Natural killer cell (primary cell): Measurements from ENCODE around the gene SSH2. TPM values are rescaled to one million over a fixed set of nuclear protein-coding genes. Genes with fewer than 3 reads are reported as not detected.
"Not testable (repeated sequence)": the region's sequence is repeated elsewhere in the genome, so short reads cannot be mapped to it uniquely, and the experiment has no call there.

Experiments used
- ATAC-seq, 3 donors: fragments of 150-1000 bp in 2 of 3; fragments of 200-7000 bp in 1 of 3; cut with Tn5 transposase; 1 replicate in 1 of 3; 2 replicates in 2 of 3; pipeline ENCODE4 v1.10.0; 2021; ENCODE audit warnings: mild to moderate bottlenecking in 2 of 3, moderate library complexity in 2 of 3
- DNase-seq, 2 donors: peaks; one replicate each; pipeline versions ENCODE4 v3.0.0 to v3.0.0-alpha.2; 2013 to 2021; ENCODE audit warnings: mixed read lengths in 1 of 2
- H3K27ac ChIP-seq: one replicate; pipeline ENCODE4 v1.5.1; 2013; ENCODE audit warnings: mild to moderate bottlenecking, low read length
- H3K27me3 ChIP-seq: one replicate; pipeline ENCODE4 v1.6.1; 2013; ENCODE audit warnings: low read length; ENCODE audit not compliant: control insufficient read depth, insufficient read depth
- H3K36me3 ChIP-seq: one replicate; pipeline ENCODE4 v1.6.1; 2013; ENCODE audit warnings: low read length; ENCODE audit not compliant: control insufficient read depth, insufficient read depth
- H3K4me1 ChIP-seq: one replicate; pipeline ENCODE4 v1.6.1; 2013; ENCODE audit warnings: low read length; ENCODE audit not compliant: control insufficient read depth, insufficient read depth
- H3K4me3 ChIP-seq: one replicate; pipeline ENCODE4 v1.5.1; 2013; ENCODE audit warnings: low read length
- H3K9me3 ChIP-seq: one replicate; pipeline ENCODE4 v1.6.1; 2013; ENCODE audit warnings: low read length; ENCODE audit not compliant: control insufficient read depth, insufficient read depth
- H3K27ac Mint-ChIP-seq, 2 donors: one replicate each; pipeline ENCODE4 v1.8.0; 2022; ENCODE audit warnings: mild to moderate bottlenecking in 2 of 2, mixed read lengths in 2 of 2, moderate library complexity in 1 of 2
- H3K27me3 Mint-ChIP-seq, 2 donors: one replicate each; pipeline ENCODE4 v1.8.0; 2022; ENCODE audit warnings: low read depth in 2 of 2, mixed read lengths in 2 of 2
- H3K36me3 Mint-ChIP-seq: one replicate; pipeline ENCODE4 v1.8.0; 2022; ENCODE audit warnings: mixed read lengths
- H3K4me1 Mint-ChIP-seq, 2 donors: one replicate each; pipeline ENCODE4 v1.8.0; 2022; ENCODE audit warnings: mixed read lengths in 2 of 2
- H3K4me3 Mint-ChIP-seq: one replicate; pipeline ENCODE4 v1.8.0; 2022; ENCODE audit warnings: mild to moderate bottlenecking, moderate library complexity, mixed read lengths
- H3K9me3 Mint-ChIP-seq, 2 donors: one replicate each; pipeline ENCODE4 v1.8.0; 2022; ENCODE audit warnings: mixed read lengths in 2 of 2
- CTCF ChIP-seq: fragments of 200-600 bp; IDR thresholded peaks from one replicate; pipeline ENCODE4 v1.8.0; 2022; ENCODE audit warnings: antibody characterized with exemption
- WGBS: methylation state at CpG from one replicate; pipeline ENCODE4 v1.1.7; 2013; ENCODE audit warnings: missing lambda C conversion rate; ENCODE audit not compliant: insufficient coverage; 5-methylcytosine and 5-hydroxymethylcytosine counted together
- intact Hi-C: fragments of 100-400 bp; cut with micrococcal nuclease; formaldehyde crosslinking; loops from one replicate; pipeline ENCODE4 v1.14.2; 2022
- total RNA-seq, 4 donors: library from RNA; stranded (reverse); fragments of 120-200 nt in 1 of 4; gene quantifications; one replicate each; pipeline versions ENCODE4 v1.2.3 to v1.2.4, GENCODE V29; 2013 to 2022

The SSH2 gene
- total RNA-seq, 3 donors from 2014 or later (not counting 1 experiment from before 2014, with no cell fraction given): 124 to 166 (median 144) TPM

GRCh38 chr17:29941334-29941733 is 11.3 kb upstream of the SSH2 start, which contains the start of gene EFCAB5:
TSS of gene EFCAB5 (plus strand) at chr17:29941634. CDS start at chr17:29941797, 163 bp downstream.
- WGBS: 83% methylated on average over 1 of the region's 1 CpG
- ATAC-seq: no peak
- Histone ChIP-seq H3K27ac (no peak within 1 kb of the TSS), H3K4me3 (no peak within 1 kb of the TSS), H3K36me3 (no peaks in the 10 kb centered on the region), H3K9me3 (no peaks in the 10 kb centered on the region), H3K27me3 (no peaks in the 10 kb centered on the region), H3K4me1 (no peaks in the 10 kb centered on the region)
- H3K9me3 Mint-ChIP-seq: no peaks in the 10 kb centered on the region
- H3K36me3 Mint-ChIP-seq: no peaks in the 10 kb centered on the region
- intact Hi-C loops: no loop called here
- no peak for DNase-seq
- no peak within 1 kb of the TSS for H3K27ac Mint-ChIP-seq
- TF ChIP-seq CTCF: no peak
- no peak within 1 kb of the TSS for H3K4me3 Mint-ChIP-seq
- peaks cover 0 to 2% of the 10 kb centered on the region in 2 donors for H3K27me3 Mint-ChIP-seq
- H3K4me1 Mint-ChIP-seq: no peaks in the 10 kb centered on the region

GRCh38 chr17:29936724-29937123 is 6.7 kb upstream of the SSH2 start:
- peaks cover 0 to 4% of the 10 kb centered on the region in 2 donors for H3K27me3 Mint-ChIP-seq
- no peak for TF ChIP-seq CTCF
- Histone ChIP-seq H3K9me3 (no peaks in the 10 kb centered on the region), H3K36me3 (no peaks in the 10 kb centered on the region), H3K27ac (no peak overlapping the region), H3K4me3 (no peak overlapping the region), H3K27me3 (no peaks in the 10 kb centered on the region), H3K4me1 (no peaks in the 10 kb centered on the region)
- no peaks in the 10 kb centered on the region for H3K36me3 Mint-ChIP-seq
- ATAC-seq (no peak), DNase-seq (no peak)
- H3K9me3 Mint-ChIP-seq: no peaks in the 10 kb centered on the region
- H3K4me1 Mint-ChIP-seq: no peaks in the 10 kb centered on the region
- no peak overlapping the region for H3K4me3 Mint-ChIP-seq
- WGBS: 80% methylated on average over 1 of the region's 2 CpGs
- intact Hi-C loops: no loop called here
- H3K27ac Mint-ChIP-seq: no peak overlapping the region

- ATAC-seq, H3K9me3 Mint-ChIP-seq, H3K36me3 Mint-ChIP-seq, H3K27ac ChIP-seq, DNase-seq, H3K27ac Mint-ChIP-seq, H3K27me3 ChIP-seq, H3K4me3 Mint-ChIP-seq, H3K9me3 ChIP-seq, H3K4me3 ChIP-seq, H3K36me3 ChIP-seq, H3K4me1 Mint-ChIP-seq, intact Hi-C loops, H3K4me1 ChIP-seq, H3K27me3 Mint-ChIP-seq: not testable (repeated sequence)
- WGBS: no CpG with 5 or more reads among the region's 3 CpGs
Observed at GRCh38 chr17:29935909-29936308, 5.9 kb upstream of the SSH2 start.

- H3K27ac Mint-ChIP-seq: no peak overlapping the region
- WGBS: no CpG with 5 or more reads among the region's 2 CpGs
Observed at GRCh38 chr17:29933379-29933778, 3.4 kb upstream of the SSH2 start.

More at GRCh38 chr17:29933379-29933778, 3.4 kb upstream of the SSH2 start:
- DNase-seq (no peak), ATAC-seq (no peak)
- no peak for TF ChIP-seq CTCF
- H3K27me3 ChIP-seq: no peaks in the 10 kb centered on the region
- Mint-ChIP-seq H3K9me3 (no peaks in the 10 kb centered on the region), H3K36me3 (no peaks in the 10 kb centered on the region), H3K4me3 (no peak overlapping the region), H3K4me1 (peaks cover 10 to 17% of the 10 kb centered on the region in 2 donors), H3K27me3 (peaks cover 0 to 4% of the 10 kb centered on the region in 2 donors)
- no peaks in the 10 kb centered on the region for H3K36me3 ChIP-seq
- intact Hi-C loops: loop anchor here (5.0 kb wide), 1 partner anchor 66 kb away; no protein-coding TSS in a partner anchor
- H3K9me3 ChIP-seq: no peaks in the 10 kb centered on the region
- H3K4me3 ChIP-seq: no peak overlapping the region
- H3K4me1 ChIP-seq: peaks cover 17% of the 10 kb centered on the region
- no peak overlapping the region for H3K27ac ChIP-seq
